ENCODE results near the gene CD19.

GRCh38 chr16:28938721-28939120 is 7.0 kb downstream of the CD19 start:
- no peak for TF ChIP-seq POLR2A (IDR thresholded peaks at IDR 0.05)
- TF ChIP-seq CTCF (IDR thresholded peaks at IDR 0.05) = no peak

Measured in upper lobe of left lung (tissue), 4 donors.